Activated T-helper 1 cell treated with anti-CD3 and anti-CD28 coated beads, Interleukin-12 subunit alpha, Interleukin-12 subunit beta, Interleukin-2, Interleukin-4 antibody, amounts not matched to agents 30 ng/mL and 10 ng/mL and 1 ng/mL, durations not matched to agents 14 hours and 24 hours and 36 hours (primary cell): ENCODE measurements around the gene WAC. TPM values are rescaled to one million over a fixed set of nuclear protein-coding genes. Genes with fewer than 3 reads are reported as not detected.
A peak's percentile ranks its signal among the peaks of the same experiment; 100 is the strongest.

Experiments
- DNase-seq: peaks from one replicate; pipeline ENCODE4 v3.0.0; 2021; ENCODE audit warnings: low spot score
- H3K27ac Mint-ChIP-seq: one replicate; pipeline ENCODE4 v1.8.0; 2021; ENCODE audit warnings: mild to moderate bottlenecking, mixed read lengths
- H3K27me3 Mint-ChIP-seq: one replicate; pipeline ENCODE4 v1.8.0; 2022; ENCODE audit warnings: mild to moderate bottlenecking, moderate library complexity, mixed read lengths; ENCODE audit not compliant: insufficient read depth
- H3K36me3 Mint-ChIP-seq: one replicate; pipeline ENCODE4 v1.8.0; 2021; ENCODE audit warnings: low read depth, mixed read lengths
- H3K4me1 Mint-ChIP-seq: one replicate; pipeline ENCODE4 v1.8.0; 2021; ENCODE audit warnings: low read depth, mixed read lengths
- H3K4me3 Mint-ChIP-seq: one replicate; pipeline ENCODE4 v1.8.0; 2021; ENCODE audit warnings: mild to moderate bottlenecking, moderate library complexity, mixed read lengths
- H3K9me3 Mint-ChIP-seq: one replicate; pipeline ENCODE4 v1.8.0; 2021; ENCODE audit warnings: mixed read lengths
- intact Hi-C: fragments of 100-400 bp; cut with micrococcal nuclease; formaldehyde crosslinking; loops from one replicate; pipeline ENCODE4 v1.15.1; 2024
- total RNA-seq: library from RNA; stranded (reverse); gene quantifications from 2 replicates; pipeline ENCODE4 v1.2.3, GENCODE V29; 2022

WAC gene
- total RNA-seq, 1 donor from 2014 or later = 130 TPM

- DNase-seq = no peak
- no peaks in the 10 kb centered on the region for H3K36me3 Mint-ChIP-seq
- H3K4me1 Mint-ChIP-seq = peaks cover 16% of the 10 kb centered on the region
- no peaks in the 10 kb centered on the region for H3K9me3 Mint-ChIP-seq
- peak overlapping the region; percentile 80 for H3K4me3 Mint-ChIP-seq
- H3K27ac Mint-ChIP-seq = no peak overlapping the region
- intact Hi-C loops = loop anchor here (10.0 kb wide), 1 partner anchor 465 kb away; no protein-coding TSS in a partner anchor
- peaks cover 69% of the 10 kb centered on the region for H3K27me3 Mint-ChIP-seq
Observed at GRCh38 chr10:28669227-28670173, 136.6 kb downstream of the WAC start.

Other genes with a start within 250 kb of the WAC start
- gene MPP7, start 230.1 kb upstream of the WAC start, total RNA-seq = 0.15 and 0.29 TPM in 2 replicates
- gene BAMBI, start 144.4 kb downstream of the WAC start, total RNA-seq = 0.23 and 0.81 TPM in 2 replicates